ES-I3 (cell line): ENCODE data around the gene SPG11.

ENCODE experiments used
- H3K36me3 ChIP-seq: 2 replicates; pipeline ENCODE4 v1.6.1; 2013; ENCODE audit warnings: mild to moderate bottlenecking, low read length, control low read depth, moderate library complexity; ENCODE audit not compliant: insufficient read depth
- H3K4me1 ChIP-seq: 2 replicates; pipeline ENCODE4 v1.6.1; 2013; ENCODE audit warnings: mild to moderate bottlenecking, control low read depth, low read length; ENCODE audit not compliant: insufficient read depth
- H3K9ac ChIP-seq: 2 replicates; pipeline ENCODE4 v1.6.1; 2013; ENCODE audit warnings: low read depth, mild to moderate bottlenecking, low read length, moderate library complexity
- H3K9me3 ChIP-seq: 2 replicates; pipeline ENCODE4 v1.6.1; 2013; ENCODE audit warnings: mild to moderate bottlenecking, low read length, moderate library complexity; ENCODE audit not compliant: control insufficient read depth, insufficient read depth

Gene SPG11

DNA sequence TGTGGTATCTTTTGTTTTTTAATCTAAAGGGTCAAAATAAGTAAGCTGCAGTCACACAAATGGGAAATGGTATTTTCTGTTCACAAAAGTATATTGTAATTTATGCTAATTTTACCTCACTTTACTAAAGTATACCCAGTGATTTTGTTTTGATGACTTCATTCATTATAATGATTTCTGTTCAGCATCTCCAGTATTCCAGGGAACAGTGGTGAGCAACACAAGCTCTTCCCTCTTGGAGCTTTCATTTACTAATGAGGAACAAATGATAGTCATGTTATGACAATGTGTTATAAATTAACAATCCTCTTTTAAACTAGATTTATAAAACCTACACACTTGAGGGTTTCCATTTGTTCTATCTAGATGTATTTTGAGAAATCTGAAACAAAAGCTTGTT, 147.0 kb downstream of the SPG11 start:
- no peak overlapping the region for H3K9ac ChIP-seq
- H3K4me1 ChIP-seq = no peaks in the 10 kb centered on the region
- H3K9me3 ChIP-seq = no peaks in the 10 kb centered on the region
- no peaks in the 10 kb centered on the region for H3K36me3 ChIP-seq
